ENCODE data around the gene ITGB1.
"Not testable (repeated sequence)": the region's sequence is repeated elsewhere in the genome, so short reads cannot be mapped to it uniquely, and the experiment has no call there.

ITGB1 gene

DNA sequence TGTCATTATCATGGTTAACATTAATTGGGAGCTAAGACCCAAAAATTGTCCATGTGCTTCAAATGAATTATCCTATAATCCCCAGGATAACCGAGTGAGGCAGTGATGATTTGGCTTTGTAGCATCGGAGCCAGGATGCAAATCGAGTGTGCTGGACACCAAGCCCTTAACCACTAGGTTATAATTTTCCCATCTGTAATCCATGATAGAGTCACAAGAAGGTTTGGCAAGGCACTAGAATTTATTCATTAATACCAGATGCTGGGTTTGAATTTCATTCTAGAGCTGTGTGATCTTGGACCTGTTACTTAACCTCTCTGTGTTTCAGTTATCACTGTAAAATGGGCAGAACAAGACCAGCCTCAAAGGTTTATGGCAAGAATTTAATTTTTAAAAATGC, 21.0 kb upstream of the ITGB1 start:
- DNase-seq (ENCODE audit: low read depth) = no peak
- H3K4me3 ChIP-seq (ENCODE audit: low read length) = no peak overlapping the region
- TF ChIP-seq, protein P1, sequence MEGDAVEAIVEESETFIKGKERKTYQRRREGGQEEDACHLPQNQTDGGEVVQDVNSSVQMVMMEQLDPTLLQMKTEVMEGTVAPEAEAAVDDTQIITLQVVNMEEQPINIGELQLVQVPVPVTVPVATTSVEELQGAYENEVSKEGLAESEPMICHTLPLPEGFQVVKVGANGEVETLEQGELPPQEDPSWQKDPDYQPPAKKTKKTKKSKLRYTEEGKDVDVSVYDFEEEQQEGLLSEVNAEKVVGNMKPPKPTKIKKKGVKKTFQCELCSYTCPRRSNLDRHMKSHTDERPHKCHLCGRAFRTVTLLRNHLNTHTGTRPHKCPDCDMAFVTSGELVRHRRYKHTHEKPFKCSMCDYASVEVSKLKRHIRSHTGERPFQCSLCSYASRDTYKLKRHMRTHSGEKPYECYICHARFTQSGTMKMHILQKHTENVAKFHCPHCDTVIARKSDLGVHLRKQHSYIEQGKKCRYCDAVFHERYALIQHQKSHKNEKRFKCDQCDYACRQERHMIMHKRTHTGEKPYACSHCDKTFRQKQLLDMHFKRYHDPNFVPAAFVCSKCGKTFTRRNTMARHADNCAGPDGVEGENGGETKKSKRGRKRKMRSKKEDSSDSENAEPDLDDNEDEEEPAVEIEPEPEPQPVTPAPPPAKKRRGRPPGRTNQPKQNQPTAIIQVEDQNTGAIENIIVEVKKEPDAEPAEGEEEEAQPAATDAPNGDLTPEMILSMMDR (conservative IDR thresholded peaks at IDR 0.05; ENCODE audit: low read depth, low read length) = no peak

DNA sequence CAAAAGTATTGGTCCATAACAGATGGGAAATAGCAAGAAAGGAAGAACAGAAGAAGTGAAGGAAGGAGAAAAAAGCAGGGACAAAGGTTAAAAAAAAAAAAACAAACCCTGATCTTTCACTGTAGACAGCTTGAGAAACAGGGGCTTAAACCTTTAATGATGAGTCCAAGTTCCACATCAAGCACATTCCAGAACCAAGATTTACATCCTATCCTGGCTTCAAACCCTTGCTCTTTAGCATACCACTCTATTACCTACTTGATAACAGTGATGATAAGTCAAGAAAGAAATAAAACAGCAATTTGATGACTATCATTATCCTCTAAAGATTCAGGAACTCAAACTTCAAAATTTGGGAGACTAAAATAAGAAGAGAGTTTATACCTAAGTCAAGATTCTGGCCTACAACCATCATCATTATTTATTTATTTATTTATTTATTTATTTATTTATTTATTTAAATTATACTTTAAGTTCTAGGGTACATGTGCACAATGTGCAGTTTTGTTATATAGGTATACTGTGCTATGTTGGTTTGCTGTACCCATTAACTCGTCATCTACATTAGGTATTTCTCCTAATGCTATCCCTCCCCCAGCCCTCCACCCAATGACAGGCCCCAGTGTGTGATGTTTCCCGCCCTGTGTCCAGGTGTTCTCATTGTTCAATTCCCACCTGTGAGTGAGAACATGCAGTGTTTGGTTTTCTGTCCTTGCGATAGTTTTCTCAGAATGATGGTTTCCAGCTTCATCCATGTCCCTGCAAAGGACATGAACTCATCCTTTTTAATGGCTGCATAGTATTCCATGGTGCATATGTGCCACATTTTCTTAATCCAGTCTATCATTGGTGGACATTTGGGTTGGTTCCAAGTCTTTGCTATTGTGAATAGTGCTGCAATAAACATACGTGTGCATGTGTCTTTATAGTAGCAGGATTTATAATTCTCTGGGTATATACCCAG, 20.1 kb upstream of the ITGB1 start:
- not testable (repeated sequence) for H3K4me3 ChIP-seq (ENCODE audit: low read length); DNase-seq (ENCODE audit: low read depth)

DNA sequence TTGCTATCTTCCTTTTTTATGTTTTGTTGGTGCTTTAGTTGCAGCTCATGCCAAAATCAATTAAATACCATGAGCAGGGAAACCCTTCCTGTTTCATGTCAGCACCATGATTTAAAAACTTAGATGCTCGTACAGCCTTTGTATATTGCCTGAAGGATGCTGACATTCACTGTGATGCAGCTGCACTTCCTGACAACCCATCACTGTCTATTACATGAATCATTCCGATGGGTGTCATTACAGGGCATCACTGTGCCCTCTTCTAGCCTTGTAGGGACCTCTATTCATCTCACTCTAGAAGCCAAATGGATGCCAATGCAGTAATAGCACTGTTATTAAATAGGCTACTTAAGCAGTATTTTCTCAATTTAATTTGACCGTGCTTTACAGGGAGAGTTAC, 18.3 kb upstream of the ITGB1 start:
- no peak overlapping the region for H3K4me3 ChIP-seq (ENCODE audit: low read length)
- TF ChIP-seq, protein P1 (conservative IDR thresholded peaks at IDR 0.05; ENCODE audit: low read depth, low read length) = no peak
- DNase-seq (ENCODE audit: low read depth) = no peak

DNA sequence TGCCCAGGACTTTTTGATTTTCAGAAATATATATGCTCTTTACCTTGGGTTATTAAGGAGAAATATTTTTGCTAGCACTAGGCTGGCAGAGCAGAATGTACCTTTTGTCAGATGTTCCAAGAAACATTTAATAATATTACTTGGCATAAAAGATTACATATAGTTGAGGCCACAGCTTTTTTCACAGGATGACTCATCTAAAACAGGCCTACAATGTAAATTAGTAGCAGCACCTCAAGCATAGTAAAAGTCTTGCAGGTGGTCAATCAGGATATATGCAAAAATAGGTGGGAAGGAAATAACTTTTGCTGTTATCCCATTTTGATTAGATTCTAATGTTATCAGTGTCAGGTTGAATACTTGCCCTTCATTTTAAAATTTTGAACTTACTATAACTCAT, 14.9 kb upstream of the ITGB1 start:
- no peak for DNase-seq (ENCODE audit: low read depth)
- TF ChIP-seq, protein P1 (conservative IDR thresholded peaks at IDR 0.05; ENCODE audit: low read depth, low read length) = no peak
- H3K4me3 ChIP-seq (ENCODE audit: low read length) = no peak overlapping the region

DNA sequence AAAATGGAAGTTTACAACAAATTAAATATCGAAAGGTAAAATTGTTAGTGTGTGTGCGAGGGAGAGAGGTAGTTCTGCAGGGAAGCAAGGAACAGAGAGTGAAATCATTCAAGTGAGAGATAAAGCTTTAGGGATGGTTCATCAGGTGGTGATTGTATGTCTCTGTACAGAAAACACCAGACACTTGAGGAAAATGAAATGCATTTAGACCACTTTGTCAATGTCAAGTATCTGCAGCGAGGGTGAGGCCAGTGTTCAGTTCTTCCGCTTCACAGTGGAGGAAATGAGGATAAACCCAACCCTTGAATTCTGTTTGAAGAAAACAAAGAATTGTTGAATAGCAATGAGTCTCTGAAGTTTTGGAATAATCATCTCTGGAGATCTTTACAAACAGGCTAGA, 14.4 kb upstream of the ITGB1 start:
- H3K4me3 ChIP-seq (ENCODE audit: low read length) = no peak overlapping the region
- no peak for DNase-seq (ENCODE audit: low read depth)
- TF ChIP-seq, protein P1 (conservative IDR thresholded peaks at IDR 0.05; ENCODE audit: low read depth, low read length) = no peak

DNA sequence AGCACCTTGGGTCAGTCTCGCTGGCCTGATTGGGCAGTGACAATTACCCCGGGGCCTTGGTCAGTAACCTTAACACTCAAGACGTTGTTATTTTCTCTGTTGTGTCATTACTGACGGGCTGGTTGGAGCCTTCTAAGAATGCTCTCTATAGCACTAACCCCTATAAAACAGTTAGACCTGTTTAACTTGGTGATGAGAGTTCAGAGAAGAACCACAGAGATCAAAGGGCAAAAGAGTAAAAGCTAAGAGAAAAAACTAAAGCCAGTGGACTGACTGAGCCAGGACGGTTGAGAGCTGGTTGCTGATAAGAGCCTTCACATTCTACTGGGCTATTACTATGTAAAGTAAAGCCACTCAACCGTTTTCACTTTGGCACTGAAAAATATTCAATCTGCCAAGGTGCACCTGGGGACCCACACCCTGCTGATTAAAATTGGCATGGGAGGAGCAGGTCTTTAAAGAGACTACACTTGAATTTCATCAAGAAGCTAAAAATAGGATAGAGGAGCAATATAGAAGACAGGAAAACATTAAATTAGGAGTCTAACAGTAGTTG, 13.6 kb upstream of the ITGB1 start:
- no peak overlapping the region for H3K4me3 ChIP-seq (ENCODE audit: low read length)
- no peak for DNase-seq (ENCODE audit: low read depth)
- TF ChIP-seq, protein P1 (conservative IDR thresholded peaks at IDR 0.05; ENCODE audit: low read depth, low read length) = no peak

DNA sequence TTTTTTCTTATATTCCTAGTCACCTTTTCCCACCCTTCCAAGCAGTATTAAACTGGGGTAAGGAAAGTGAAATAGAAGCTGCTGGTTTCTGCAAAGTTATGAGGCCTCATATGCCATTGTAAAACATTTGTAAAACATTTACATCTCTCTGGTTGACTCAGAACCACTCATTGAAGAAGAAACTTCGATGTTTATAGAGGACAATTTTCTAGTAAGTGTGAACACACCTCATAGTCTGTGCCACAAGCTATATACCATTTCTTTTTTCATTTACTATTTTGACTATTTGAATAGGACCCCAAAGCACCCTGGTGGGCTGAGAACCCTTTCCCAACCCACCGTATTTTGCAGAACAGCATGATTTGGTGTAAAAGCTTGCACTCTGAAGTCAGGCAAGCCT, 12.9 kb upstream of the ITGB1 start:
- H3K4me3 ChIP-seq (ENCODE audit: low read length) = no peak overlapping the region
- no peak for DNase-seq (ENCODE audit: low read depth)
- TF ChIP-seq, protein P1 (conservative IDR thresholded peaks at IDR 0.05; ENCODE audit: low read depth, low read length) = no peak

Data from retinal pigment epithelial cell (primary cell).